DOHH2 (cell line): ENCODE measurements around the gene CDKN2B-AS1.

Experiments
- EZH2phosphoT487 ChIP-seq: fragments of 200-600 bp; sonication (generic); IDR thresholded peaks from 2 replicates; pipeline ENCODE4 v1.6.1; 2017; ENCODE audit warnings: borderline replicate concordance, mild to moderate bottlenecking, antibody characterized with exemption, low read length, moderate library complexity, mixed read lengths
- TF ChIP-seq, protein P1 (sequence below): fragments of 200-600 bp; sonication (generic); IDR thresholded peaks from one replicate; pipeline ENCODE4 v1.5.1; 2014; ENCODE audit warnings: antibody characterized with exemption, mild to moderate bottlenecking, low read depth, low read length; ENCODE audit not compliant: poor library complexity, severe bottlenecking

DNA sequence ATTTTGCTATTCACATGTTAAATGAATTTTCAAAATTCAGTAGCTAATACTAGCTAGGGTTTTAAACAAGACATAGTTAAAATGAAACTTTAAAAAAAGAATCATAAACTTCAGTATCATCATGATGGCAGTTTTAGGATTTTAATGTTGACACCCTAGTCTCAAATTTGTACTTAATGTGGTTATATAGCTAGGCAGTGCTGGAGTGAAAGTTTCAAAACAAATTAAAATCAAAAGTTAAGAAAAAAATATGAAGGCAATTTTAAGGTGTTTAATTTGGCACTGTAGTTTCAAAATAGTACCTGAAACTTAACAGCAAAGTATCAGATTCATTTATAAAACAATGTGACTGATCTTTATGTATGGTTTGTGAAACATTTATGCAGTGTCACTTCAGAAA is 33.8 kb downstream of the CDKN2B-AS1 start:
- TF ChIP-seq, protein P1, sequence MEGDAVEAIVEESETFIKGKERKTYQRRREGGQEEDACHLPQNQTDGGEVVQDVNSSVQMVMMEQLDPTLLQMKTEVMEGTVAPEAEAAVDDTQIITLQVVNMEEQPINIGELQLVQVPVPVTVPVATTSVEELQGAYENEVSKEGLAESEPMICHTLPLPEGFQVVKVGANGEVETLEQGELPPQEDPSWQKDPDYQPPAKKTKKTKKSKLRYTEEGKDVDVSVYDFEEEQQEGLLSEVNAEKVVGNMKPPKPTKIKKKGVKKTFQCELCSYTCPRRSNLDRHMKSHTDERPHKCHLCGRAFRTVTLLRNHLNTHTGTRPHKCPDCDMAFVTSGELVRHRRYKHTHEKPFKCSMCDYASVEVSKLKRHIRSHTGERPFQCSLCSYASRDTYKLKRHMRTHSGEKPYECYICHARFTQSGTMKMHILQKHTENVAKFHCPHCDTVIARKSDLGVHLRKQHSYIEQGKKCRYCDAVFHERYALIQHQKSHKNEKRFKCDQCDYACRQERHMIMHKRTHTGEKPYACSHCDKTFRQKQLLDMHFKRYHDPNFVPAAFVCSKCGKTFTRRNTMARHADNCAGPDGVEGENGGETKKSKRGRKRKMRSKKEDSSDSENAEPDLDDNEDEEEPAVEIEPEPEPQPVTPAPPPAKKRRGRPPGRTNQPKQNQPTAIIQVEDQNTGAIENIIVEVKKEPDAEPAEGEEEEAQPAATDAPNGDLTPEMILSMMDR = no peak
- no peak for TF ChIP-seq EZH2phosphoT487
